Esophagus squamous epithelium (tissue), 5 donors: ENCODE data around the gene SWSAP1. TPM values are rescaled to one million over a fixed set of nuclear protein-coding genes. Genes with fewer than 3 reads are reported as not detected.

ENCODE experiments used
- DNase-seq: peaks from one replicate; lab custom pipeline; 2025; lab: John Stamatoyannopoulos, UW
- H3K27ac ChIP-seq, 4 donors: fragments of 200-600 bp; sonication (generic); one replicate each; pipeline ENCODE4 v1.5.1; 2016 to 2019; ENCODE audit warnings: mild to moderate bottlenecking in 1 of 4
- H3K27me3 ChIP-seq, 4 donors: fragments of 200-600 bp; sonication (generic); 1 replicate in 3 of 4; 2 replicates in 1 of 4; pipeline versions ENCODE4 v1.5.1 to v1.6.0; 2017 to 2021; ENCODE audit warnings: antibody characterized with exemption in 1 of 4
- H3K36me3 ChIP-seq, 3 donors: fragments of 200-600 bp; sonication (generic); one replicate each; pipeline ENCODE4 v1.5.1; 2016 to 2019
- H3K4me1 ChIP-seq, 3 donors: fragments of 200-600 bp; sonication (generic); one replicate each; pipeline ENCODE4 v1.5.1; 2017 to 2019
- H3K4me3 ChIP-seq, 4 donors: fragments of 200-600 bp; sonication (generic); 1 replicate in 3 of 4; 2 replicates in 1 of 4; pipeline ENCODE4 v1.5.1; 2016 to 2019; ENCODE audit warnings: mild to moderate bottlenecking in 2 of 4, moderate library complexity in 1 of 4
- H3K9me3 ChIP-seq, 3 donors: fragments of 200-600 bp; sonication (generic); one replicate each; pipeline ENCODE4 v1.5.1; 2016 to 2019
- CTCF ChIP-seq, 6 experiments: fragments of 450-650 bp in 4 of 6; fragments of 200-600 bp in 2 of 6; sonication (generic) in 2 of 6; IDR thresholded peaks; one replicate each; pipeline ENCODE4 v1.5.1; 2016 to 2019; ENCODE audit warnings: antibody characterized with exemption in 6 of 6, mild to moderate bottlenecking in 4 of 6, moderate library complexity in 4 of 6
- POLR2A ChIP-seq, 4 donors: fragments of 450-650 bp; IDR thresholded peaks; one replicate each; pipeline ENCODE4 v1.6.1; 2017; ENCODE audit warnings: antibody characterized with exemption in 4 of 4, mild to moderate bottlenecking in 4 of 4, moderate library complexity in 3 of 4
- WGBS, 2 donors: methylation state at CpG; one replicate each; pipeline ENCODE4 v1.1.5; 2018; 5-methylcytosine and 5-hydroxymethylcytosine counted together
- intact Hi-C: fragments of 100-400 bp; cut with DNase I; formaldehyde crosslinking; loops from one replicate; pipeline ENCODE4 v1.15.0; 2022
- total RNA-seq, 4 donors: library from RNA; depleted of rRNA; stranded (reverse); fragments of >200 nt; gene quantifications; one replicate each; pipeline ENCODE4 v1.1.0, GENCODE V29; 2016
- donor health status: DM: yes; HTN: yes; CAD: no.

The SWSAP1 gene
- total RNA-seq, 4 donors from 2014 or later, result 1.0 to 2.9 (median 1.3) TPM

DNA sequence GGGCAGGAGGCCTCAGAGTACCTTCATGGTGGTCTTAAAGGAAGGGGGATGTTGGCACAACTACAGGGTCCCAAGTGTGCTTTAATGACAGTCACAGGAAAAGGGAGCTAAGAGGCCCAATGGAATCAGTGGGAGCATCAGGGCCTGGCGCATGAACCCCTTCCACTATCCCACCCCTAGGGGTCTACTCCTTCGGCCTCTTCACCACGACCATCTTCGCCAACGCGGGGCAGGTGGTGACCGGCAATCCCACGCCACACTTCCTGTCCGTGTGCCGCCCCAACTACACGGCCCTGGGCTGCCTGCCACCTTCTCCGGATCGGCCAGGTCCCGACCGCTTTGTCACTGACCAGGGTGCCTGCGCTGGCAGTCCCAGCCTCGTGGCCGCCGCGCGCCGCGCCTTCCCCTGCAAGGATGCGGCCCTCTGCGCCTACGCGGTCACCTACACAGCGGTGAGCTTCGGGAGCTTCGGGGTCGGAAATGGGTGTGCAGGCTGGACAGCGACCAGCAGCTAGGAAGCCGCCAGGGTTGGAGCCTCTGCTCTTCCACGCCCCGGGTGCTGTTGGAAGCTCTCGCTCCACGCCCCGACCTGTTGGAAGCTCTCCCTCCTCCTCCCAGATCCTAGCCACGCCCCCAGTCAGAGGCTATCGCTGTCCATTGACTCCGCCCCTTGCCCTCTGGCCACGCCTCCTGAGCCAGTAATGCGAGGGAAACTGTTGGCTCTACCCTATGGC, 13.3 kb upstream of the SWSAP1 start:
- intact Hi-C loops, result no loop called here
- Histone ChIP-seq H3K4me3 (peak overlapping the region in 2 of 4 donors; percentile 1 to 23), H3K4me1 (peaks cover 0 to 33% (median 3%) of the 10 kb centered on the region in 3 donors), H3K27me3 (no peaks in the 10 kb centered on the region), H3K9me3 (no peaks in the 10 kb centered on the region), H3K27ac (no peak overlapping the region), H3K36me3 (peaks cover 0 to 48% (median 0%) of the 10 kb centered on the region in 3 donors)
- 59 to 79% methylated on average over 7 to 16 of the region's 43 CpGs for WGBS, 2 donors
- no peak for DNase-seq
- TF ChIP-seq CTCF (IDR thresholded peaks at IDR 0.05), result no peak
- no peak for TF ChIP-seq POLR2A (IDR thresholded peaks at IDR 0.05)

DNA sequence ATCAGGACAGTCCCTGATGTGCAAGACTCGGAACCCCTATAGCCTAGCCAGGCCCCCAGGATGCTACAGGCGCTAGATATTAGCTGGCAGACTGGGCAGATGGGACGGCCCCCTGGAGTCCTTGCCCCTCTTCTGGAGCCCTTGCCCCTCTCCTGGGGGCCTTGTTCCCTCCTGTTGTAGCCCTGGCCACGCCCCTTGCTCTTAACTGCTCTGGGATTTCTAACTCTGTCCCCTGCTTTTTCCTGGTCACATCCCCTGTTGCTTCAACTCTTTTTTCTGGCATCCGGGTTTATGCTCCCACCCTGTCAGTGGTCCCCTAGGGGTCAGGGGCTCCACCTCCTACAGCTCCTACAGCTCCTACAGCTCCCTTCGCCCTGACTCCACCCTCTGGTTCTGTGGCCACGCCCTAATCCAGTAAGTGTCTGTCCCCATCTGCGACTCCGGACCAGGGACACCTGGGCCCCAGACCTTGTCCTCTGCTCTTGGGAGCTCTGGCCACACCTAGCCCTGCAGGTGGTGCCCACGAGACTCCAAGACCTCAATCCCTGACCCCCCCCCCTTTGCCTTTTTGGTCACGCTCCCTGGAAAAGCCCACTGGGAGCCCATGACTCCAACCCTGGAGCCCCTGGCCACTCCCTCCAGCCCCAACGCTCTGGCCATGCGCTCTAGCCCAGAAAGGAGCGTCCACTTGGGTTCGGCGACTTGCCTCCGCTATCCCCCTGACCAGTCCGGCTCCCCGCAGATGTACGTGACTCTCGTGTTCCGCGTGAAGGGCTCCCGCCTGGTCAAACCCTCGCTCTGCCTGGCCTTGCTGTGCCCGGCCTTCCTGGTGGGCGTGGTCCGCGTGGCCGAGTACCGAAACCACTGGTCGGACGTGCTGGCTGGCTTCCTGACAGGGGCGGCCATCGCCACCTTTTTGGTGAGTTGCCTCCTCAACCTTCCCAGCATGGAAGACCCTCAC, 12.4 kb upstream of the SWSAP1 start:
- TF ChIP-seq CTCF (IDR thresholded peaks at IDR 0.05) (no peak), POLR2A (IDR thresholded peaks at IDR 0.05) (no peak)
- WGBS, 2 donors, result 84 to 86% methylated on average over 13 to 34 of the region's 35 CpGs

DNA sequence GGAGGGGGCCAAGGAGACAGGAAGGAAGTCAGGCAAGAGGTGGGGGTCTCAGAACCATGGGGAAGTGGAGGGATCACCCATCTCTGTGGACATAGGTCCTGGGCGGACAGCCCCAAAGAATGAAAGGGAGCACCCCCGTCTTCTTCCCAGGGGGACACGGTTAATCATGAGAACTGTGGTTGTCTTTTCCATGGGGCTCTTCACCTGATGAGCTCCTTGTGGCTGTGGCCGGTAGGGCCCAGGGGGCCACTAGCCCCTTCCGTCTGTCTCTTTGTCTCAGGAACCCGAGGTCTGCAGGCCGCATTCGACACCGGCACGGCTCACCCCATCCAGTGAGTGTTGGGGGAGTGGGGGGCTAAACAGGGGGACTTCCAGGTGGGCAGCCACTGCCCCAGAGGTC, 10.6 kb upstream of the SWSAP1 start:
- Histone ChIP-seq H3K36me3 (peaks cover 0 to 70% (median 0%) of the 10 kb centered on the region in 3 donors), H3K4me1 (peaks cover 0 to 25% (median 0%) of the 10 kb centered on the region in 3 donors), H3K27ac (no peak overlapping the region), H3K4me3 (no peak overlapping the region), H3K9me3 (no peaks in the 10 kb centered on the region), H3K27me3 (no peaks in the 10 kb centered on the region)
- intact Hi-C loops, result no loop called here
- DNase-seq, result no peak
- TF ChIP-seq CTCF (IDR thresholded peaks at IDR 0.05), result no peak
- TF ChIP-seq POLR2A (IDR thresholded peaks at IDR 0.05), result no peak
- WGBS, 2 donors, result 71 to 90% methylated on average over 3 of the region's 10 CpGs

More for the DNA sequence above, 12.4 kb upstream of the SWSAP1 start:
- Histone ChIP-seq H3K27ac (no peak overlapping the region), H3K4me3 (no peak overlapping the region), H3K9me3 (no peaks in the 10 kb centered on the region), H3K4me1 (peaks cover 0 to 25% (median 0%) of the 10 kb centered on the region in 3 donors), H3K36me3 (peaks cover 0 to 56% (median 0%) of the 10 kb centered on the region in 3 donors), H3K27me3 (no peaks in the 10 kb centered on the region)
- DNase-seq, result no peak
- intact Hi-C loops, result no loop called here

DNA sequence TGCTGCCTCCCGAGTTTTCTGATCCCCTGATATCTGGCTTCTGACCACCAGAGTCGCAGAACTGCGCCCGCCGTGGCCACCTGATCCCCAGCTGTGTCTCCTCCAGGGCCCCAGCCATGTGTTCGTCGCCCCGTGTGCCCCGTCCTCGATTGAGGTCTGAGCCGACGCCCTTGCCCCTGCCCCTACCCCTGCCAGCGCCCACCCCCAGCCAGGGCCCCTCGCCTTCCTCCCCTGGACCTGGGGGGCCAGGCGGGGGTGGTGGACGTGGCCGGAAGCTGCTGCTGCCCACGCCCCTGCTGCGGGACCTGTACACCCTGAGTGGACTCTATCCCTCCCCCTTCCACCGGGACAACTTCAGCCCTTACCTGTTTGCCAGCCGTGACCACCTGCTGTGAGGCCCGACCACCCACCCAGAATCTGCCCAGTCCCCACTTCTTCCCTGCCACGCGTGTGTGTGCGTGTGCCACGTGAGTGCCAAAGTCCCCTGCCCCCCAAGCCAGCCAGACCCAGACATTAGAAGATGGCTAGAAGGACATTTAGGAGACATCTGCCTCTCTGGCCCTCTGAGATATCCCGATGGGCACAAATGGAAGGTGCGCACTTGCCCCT, 10.1 kb upstream of the SWSAP1 start:
- peaks cover 0 to 68% (median 0%) of the 10 kb centered on the region in 3 donors for H3K36me3 ChIP-seq
- DNase-seq, result no peak
- peaks cover 0 to 21% (median 0%) of the 10 kb centered on the region in 3 donors for H3K4me1 ChIP-seq
- no peak overlapping the region for H3K4me3 ChIP-seq
- intact Hi-C loops, result no loop called here
- WGBS, 2 donors, result 87 to 91% methylated on average over 4 to 8 of the region's 28 CpGs
- H3K27me3 ChIP-seq, result no peaks in the 10 kb centered on the region
- H3K27ac ChIP-seq, result no peak overlapping the region
- no peak for TF ChIP-seq CTCF (IDR thresholded peaks at IDR 0.05)
- no peak for TF ChIP-seq POLR2A (IDR thresholded peaks at IDR 0.05)
- no peaks in the 10 kb centered on the region for H3K9me3 ChIP-seq
